Amniotic epithelial cell (primary cell): Measurements from ENCODE around the gene MYH7.
"Not testable (repeated sequence)": the region's sequence is repeated elsewhere in the genome, so short reads cannot be mapped to it uniquely, and the experiment has no call there.

Experiments used
- DNase-seq: peaks from one replicate; pipeline ENCODE4 v3.0.0-alpha.2; 2010; ENCODE audit warnings: low read depth

Gene MYH7

GRCh38 chr14:23430016-23430722 is 5.3 kb downstream of the MYH7 start:
- DNase-seq = no peak

GRCh38 chr14:23428686-23429495 is 6.6 kb downstream of the MYH7 start:
- DNase-seq = no peak

- DNase-seq = not testable (repeated sequence)
These were observed 9.7 kb downstream of the MYH7 start for GRCh38 chr14:23425798-23426197.

- no peak for DNase-seq
These were observed 10.3 kb downstream of the MYH7 start for GRCh38 chr14:23425169-23425568.

- DNase-seq = no peak
These were observed 11.8 kb downstream of the MYH7 start for GRCh38 chr14:23423657-23424056.

- DNase-seq = no peak
These were observed 13.9 kb downstream of the MYH7 start for GRCh38 chr14:23421594-23421993.

GRCh38 chr14:23419646-23420045 is 15.8 kb downstream of the MYH7 start:
- DNase-seq = not testable (repeated sequence)

GRCh38 chr14:23418021-23418420 is 17.4 kb downstream of the MYH7 start:
- DNase-seq = no peak

GRCh38 chr14:23417269-23417668 is 18.2 kb downstream of the MYH7 start:
- not testable (repeated sequence) for DNase-seq

- DNase-seq = no peak
These were observed 18.7 kb downstream of the MYH7 start for GRCh38 chr14:23416801-23417200.

GRCh38 chr14:23415821-23416778 is 19.4 kb downstream of the MYH7 start:
- no peak for DNase-seq

GRCh38 chr14:23414906-23415820 is 20.3 kb downstream of the MYH7 start:
- DNase-seq = no peak

GRCh38 chr14:23414254-23414653 is 21.2 kb downstream of the MYH7 start:
- no peak for DNase-seq

- no peak for DNase-seq
These were observed 21.8 kb downstream of the MYH7 start for GRCh38 chr14:23413681-23414080.

GRCh38 chr14:23411563-23412525 is 23.6 kb downstream of the MYH7 start:
- no peak for DNase-seq

GRCh38 chr14:23409966-23410635 is 25.4 kb downstream of the MYH7 start:
- DNase-seq = no peak

GRCh38 chr14:23409475-23409874 is 26.0 kb downstream of the MYH7 start:
- no peak for DNase-seq

GRCh38 chr14:23408307-23408630 is 27.2 kb downstream of the MYH7 start:
- DNase-seq = no peak

GRCh38 chr14:23407516-23408306 is 27.7 kb downstream of the MYH7 start, which contains the start of gene MYH6:
Gene MYH6, minus strand, starts transcription at chr14:23408273. Its CDS starts 1,050 bp downstream, at chr14:23407223.
- no peak for DNase-seq
